GM12878 (cell line): ENCODE results near the gene LINC00237. TPM values are rescaled to one million over a fixed set of nuclear protein-coding genes. Genes with fewer than 3 reads are reported as not detected.

Experiments
- ATAC-seq: fragments of 200-7000 bp; cut with Tn5 transposase; 3 replicates; pipeline ENCODE4 v1.9.1; 2020; ENCODE audit warnings: mild to moderate bottlenecking, moderate library complexity
- BruUV-seq: library from RNA; stranded (reverse); fragments of 400-500 nt; replicated peaks from 2 replicates; lab custom pipeline; 2021; lab: Mats Ljungman, UMichigan
- CTCF ChIA-PET: fragments of 300-600 bp; sonication (Branson Sonifier 250); formaldehyde crosslinking; extraction: SDS; loops from one replicate; lab custom pipeline; 2021; ENCODE audit warnings: inconsistent platforms; lab: Yijun Ruan, JAX
- POLR2A ChIA-PET: fragments of 350-600 bp; formaldehyde crosslinking; extraction: SDS; loops from one replicate; lab custom pipeline; 2021; ENCODE audit warnings: inconsistent platforms; lab: Charles Lee
- RAD21 ChIA-PET: fragments of 300-600 bp; sonication (Branson Sonifier 250); formaldehyde crosslinking; loops from one replicate; lab custom pipeline; 2023; ENCODE audit warnings: antibody characterized with exemption; ENCODE audit not compliant: unreplicated experiment; lab: Charles Lee
- SMC1A ChIA-PET: fragments of 300-600 bp; sonication (Branson Sonifier 250); formaldehyde crosslinking; loops from one replicate; lab custom pipeline; 2023; ENCODE audit not compliant: unreplicated experiment, uncharacterized antibody; lab: Charles Lee
- DNase-seq: peaks from one replicate; pipeline ENCODE4 v3.0.0-alpha.2; 2011; ENCODE audit warnings: low read depth, low spot score
- FAIRE-seq: peaks from 3 replicates; lab custom pipeline; 2011; peaks lifted over from hg19 to GRCh38; lab: Jason Lieb, UNC
- H2AFZ ChIP-seq: 2 replicates; pipeline ENCODE4 v1.6.0; 2011; ENCODE audit warnings: low read depth, low read length, control low read depth; ENCODE audit not compliant: control insufficient read depth
- H3K27ac ChIP-seq: 2 replicates; pipeline ENCODE4 v1.5.1; 2011; ENCODE audit warnings: control low read depth; ENCODE audit not compliant: control insufficient read depth, insufficient read depth
- H3K27me3 ChIP-seq, 2 experiments: replicated peaks in 1 of 2; 2 replicates each; pipeline versions ENCODE4 v1.6.0 to v1.6.1; 2011; ENCODE audit warnings: low read length in 1 of 2; ENCODE audit not compliant: control insufficient read depth in 2 of 2, insufficient read depth in 2 of 2
- H3K36me3 ChIP-seq, 2 experiments: 2 replicates each; pipeline ENCODE4 v1.5.1; 2011; ENCODE audit warnings: low read length in 1 of 2; ENCODE audit not compliant: control insufficient read depth in 2 of 2, insufficient read depth in 2 of 2
- H3K4me1 ChIP-seq: 2 replicates; pipeline ENCODE4 v1.6.1; 2011; ENCODE audit warnings: mild to moderate bottlenecking, low read length, moderate library complexity, mixed read lengths; ENCODE audit not compliant: control insufficient read depth, insufficient read depth
- H3K4me2 ChIP-seq: 2 replicates; pipeline ENCODE4 v1.6.0; 2011; ENCODE audit warnings: control low read depth; ENCODE audit not compliant: control insufficient read depth, insufficient read depth
- H3K4me3 ChIP-seq: fragments of 200-600 bp; sonication (generic); 2 replicates; pipeline ENCODE4 v1.5.1; 2016
- H3K79me2 ChIP-seq: 2 replicates; pipeline ENCODE4 v1.6.0; 2011; ENCODE audit warnings: low read length; ENCODE audit not compliant: control insufficient read depth, insufficient read depth
- H3K9ac ChIP-seq: 2 replicates; pipeline ENCODE4 v1.8.0; 2011; ENCODE audit warnings: low read length, control low read depth, mixed read lengths; ENCODE audit not compliant: control insufficient read depth, insufficient read depth
- H3K9me3 ChIP-seq: replicated peaks from 3 replicates; pipeline ENCODE4 v1.5.1; 2011; ENCODE audit warnings: mild to moderate bottlenecking, low read length; ENCODE audit not compliant: control insufficient read depth, insufficient read depth
- H4K20me1 ChIP-seq: 2 replicates; pipeline ENCODE4 v1.6.0; 2011; ENCODE audit not compliant: control insufficient read depth, insufficient read depth
- ATF7 ChIP-seq: fragments of 450-650 bp; IDR thresholded peaks from 2 replicates; pipeline ENCODE4 v1.6.1; 2016; ENCODE audit warnings: low read depth, mild to moderate bottlenecking
- CHD4 ChIP-seq: fragments of 200-600 bp; sonication (generic); IDR thresholded peaks from 2 replicates; pipeline ENCODE4 v1.6.1; 2016; ENCODE audit warnings: mild to moderate bottlenecking
- FOS ChIP-seq: IDR thresholded peaks from 3 replicates; pipeline ENCODE4 v1.6.1; 2011; ENCODE audit warnings: borderline replicate concordance; ENCODE audit not compliant: insufficient read length; ENCODE audit errors: extremely low read depth
- HDGF ChIP-seq: fragments of 450-650 bp; IDR thresholded peaks from 2 replicates; pipeline ENCODE4 v1.6.1; 2016; ENCODE audit warnings: antibody characterized with exemption
- SMAD1 ChIP-seq: fragments of 450-650 bp; IDR thresholded peaks from 2 replicates; pipeline ENCODE4 v1.6.1; 2018; ENCODE audit warnings: mild to moderate bottlenecking, low read depth; ENCODE audit not compliant: partially characterized antibody
- SP1 ChIP-seq: IDR thresholded peaks from one replicate; pipeline ENCODE4 v1.6.1; 2011; ENCODE audit warnings: low read depth, low read length
- ZBED1 ChIP-seq: IDR thresholded peaks from 2 replicates; pipeline ENCODE4 v1.6.1; 2016; ENCODE audit warnings: borderline replicate concordance
- ZSCAN29 ChIP-seq: fragments of 450-650 bp; IDR thresholded peaks from 2 replicates; pipeline ENCODE4 v1.6.1; 2017; ENCODE audit warnings: mild to moderate bottlenecking, moderate library complexity
- WGBS: methylation state at CpG from one replicate; pipeline ENCODE4 v1.1.6; 2016; ENCODE audit warnings: low lambda C conversion rate; ENCODE audit not compliant: insufficient replicate concordance, insufficient coverage; ENCODE audit errors: missing lambda C conversion rate; 5-methylcytosine and 5-hydroxymethylcytosine counted together
- in situ Hi-C: fragments of 300-500 bp; cut with MboI; formaldehyde crosslinking; loops from 9 replicates; pipeline ENCODE4 v1.14.3; 2018; ENCODE audit warnings: mixed read lengths
- intact Hi-C: fragments of 100-400 bp; cut with micrococcal nuclease; formaldehyde crosslinking; loops from one replicate; pipeline ENCODE4 v1.14.2; 2022; ENCODE audit not compliant: unreplicated experiment
- polyA plus RNA-seq, 11 experiments: library from polyadenylated mRNA; depleted of rRNA in 4 of 11; unstranded in 6 of 11; stranded (reverse) in 5 of 11; fragments of >200 nt; fragmentation: Nextera tagmentation in 4 of 11; fragmentation: Illumina TruSeq in 1 of 11; extraction: Ambion mirVana in 4 of 11; extraction: Trizol in 1 of 11; gene quantifications; 1 replicate in 1 of 11; 2 replicates in 10 of 11; pipeline versions ENCODE4 v1.2.1 to v1.2.3, GENCODE V29; 2011 to 2016; ENCODE audit warnings: inconsistent platforms in 2 of 11, missing spikeins in 2 of 11, low read depth in 1 of 11
- total RNA-seq, 4 experiments: library from RNA; depleted of rRNA in 3 of 4; stranded (reverse); fragments of >200 nt in 3 of 4; fragmentation: Illumina TruSeq in 1 of 4; extraction: Trizol in 1 of 4; gene quantifications; 2 replicates each; pipeline versions ENCODE4 v1.2.1 to v1.2.3, GENCODE V29; 2013 to 2021
- TF ChIP-seq, protein P1 (sequence below): fragments of 450-650 bp; IDR thresholded peaks from 2 replicates; pipeline ENCODE4 v1.6.1; 2017; ENCODE audit warnings: antibody characterized with exemption, mild to moderate bottlenecking, moderate library complexity
- TF ChIP-seq, protein P2 (sequence below): IDR thresholded peaks from 2 replicates; pipeline ENCODE4 v1.6.1; 2012; ENCODE audit warnings: low read depth, low read length, improper control_type of control experiment

LINC00237 gene
- total and polyA plus RNA-seq, 10 of the 15 experiments (the other 5 are each of a cell fraction or from before 2014, with no cell fraction given) = not detected

DNA sequence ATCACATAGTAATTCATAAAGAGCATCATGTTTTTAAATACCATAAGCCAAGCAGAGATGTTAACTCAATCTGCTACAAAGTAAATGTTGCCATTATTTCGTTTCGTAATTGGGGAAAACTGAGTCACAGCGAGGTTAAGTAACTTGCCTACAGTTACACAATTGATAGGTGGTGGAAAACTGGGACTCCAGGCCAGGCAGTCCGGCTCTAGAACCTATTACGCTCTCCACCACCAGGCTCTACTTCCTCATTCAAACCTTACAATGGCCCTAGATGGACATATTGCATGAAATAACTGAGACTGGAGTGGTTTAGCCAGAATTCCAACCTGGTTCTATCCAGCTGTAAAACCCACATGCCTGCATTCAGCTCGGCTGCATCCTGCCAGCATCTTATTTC lies 58.2 kb downstream of the LINC00237 start:
- no peaks in the 10 kb centered on the region for H3K4me1 ChIP-seq
- H3K27ac ChIP-seq = no peak overlapping the region
- POLR2A ChIA-PET = no interaction called here
- H3K9ac ChIP-seq = no peak overlapping the region
- no peak for FAIRE-seq
- no peaks in the 10 kb centered on the region for H3K36me3 ChIP-seq
- CTCF ChIA-PET = interaction anchor here (0.6 to 3.8 kb wide), 19 partner anchors 9 to 568 kb away, joined by 3 to 34 read pairs (median 4); no protein-coding TSS in a partner anchor
- no TSS peak for BruUV-seq
- no peak overlapping the region for H3K4me2 ChIP-seq
- intact Hi-C loops (no loop called here), in situ Hi-C loops (loop anchor here (10.0 kb wide), 1 partner anchor 457 kb away; no protein-coding TSS in a partner anchor)
- SMC1A ChIA-PET = interaction anchor here (0.6 to 1.7 kb wide), 8 partner anchors 8 to 454 kb away, joined by 3 to 6 read pairs (median 3); no protein-coding TSS in a partner anchor
- 23% methylated on average over 6 of the region's 6 CpGs for WGBS
- H3K4me3 ChIP-seq = no peak overlapping the region
- H3K9me3 ChIP-seq = no peaks in the 10 kb centered on the region
- no peaks in the 10 kb centered on the region for H4K20me1 ChIP-seq
- no peaks in the 10 kb centered on the region; a peak in 1 of 4 replicates for H3K27me3 ChIP-seq
- TF ChIP-seq CHD4 (no peak), HDGF (no peak), ZBED1 (no peak), ATF7 (no peak), SMAD1 (no peak), FOS (no peak), ZSCAN29 (no peak), SP1 (no peak)
- TF ChIP-seq, protein P1, sequence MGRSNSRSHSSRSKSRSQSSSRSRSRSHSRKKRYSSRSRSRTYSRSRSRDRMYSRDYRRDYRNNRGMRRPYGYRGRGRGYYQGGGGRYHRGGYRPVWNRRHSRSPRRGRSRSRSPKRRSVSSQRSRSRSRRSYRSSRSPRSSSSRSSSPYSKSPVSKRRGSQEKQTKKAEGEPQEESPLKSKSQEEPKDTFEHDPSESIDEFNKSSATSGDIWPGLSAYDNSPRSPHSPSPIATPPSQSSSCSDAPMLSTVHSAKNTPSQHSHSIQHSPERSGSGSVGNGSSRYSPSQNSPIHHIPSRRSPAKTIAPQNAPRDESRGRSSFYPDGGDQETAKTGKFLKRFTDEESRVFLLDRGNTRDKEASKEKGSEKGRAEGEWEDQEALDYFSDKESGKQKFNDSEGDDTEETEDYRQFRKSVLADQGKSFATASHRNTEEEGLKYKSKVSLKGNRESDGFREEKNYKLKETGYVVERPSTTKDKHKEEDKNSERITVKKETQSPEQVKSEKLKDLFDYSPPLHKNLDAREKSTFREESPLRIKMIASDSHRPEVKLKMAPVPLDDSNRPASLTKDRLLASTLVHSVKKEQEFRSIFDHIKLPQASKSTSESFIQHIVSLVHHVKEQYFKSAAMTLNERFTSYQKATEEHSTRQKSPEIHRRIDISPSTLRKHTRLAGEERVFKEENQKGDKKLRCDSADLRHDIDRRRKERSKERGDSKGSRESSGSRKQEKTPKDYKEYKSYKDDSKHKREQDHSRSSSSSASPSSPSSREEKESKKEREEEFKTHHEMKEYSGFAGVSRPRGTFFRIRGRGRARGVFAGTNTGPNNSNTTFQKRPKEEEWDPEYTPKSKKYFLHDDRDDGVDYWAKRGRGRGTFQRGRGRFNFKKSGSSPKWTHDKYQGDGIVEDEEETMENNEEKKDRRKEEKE = no peak
- TF ChIP-seq, protein P2, sequence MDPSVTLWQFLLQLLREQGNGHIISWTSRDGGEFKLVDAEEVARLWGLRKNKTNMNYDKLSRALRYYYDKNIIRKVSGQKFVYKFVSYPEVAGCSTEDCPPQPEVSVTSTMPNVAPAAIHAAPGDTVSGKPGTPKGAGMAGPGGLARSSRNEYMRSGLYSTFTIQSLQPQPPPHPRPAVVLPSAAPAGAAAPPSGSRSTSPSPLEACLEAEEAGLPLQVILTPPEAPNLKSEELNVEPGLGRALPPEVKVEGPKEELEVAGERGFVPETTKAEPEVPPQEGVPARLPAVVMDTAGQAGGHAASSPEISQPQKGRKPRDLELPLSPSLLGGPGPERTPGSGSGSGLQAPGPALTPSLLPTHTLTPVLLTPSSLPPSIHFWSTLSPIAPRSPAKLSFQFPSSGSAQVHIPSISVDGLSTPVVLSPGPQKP = no peak
- RAD21 ChIA-PET = interaction anchor here (1.2 to 1.6 kb wide), 3 partner anchors 78 to 567 kb away, joined by 4 to 6 read pairs (median 4); partner anchors contain the start of gene KIZ
- H3K79me2 ChIP-seq = no peaks in the 10 kb centered on the region
- H2AFZ ChIP-seq = no peak overlapping the region
- ATAC-seq = no peak
- no peak for DNase-seq
